ENCODE results near the gene LRPAP1.
"Not testable (repeated sequence)": the region's sequence is repeated elsewhere in the genome, so short reads cannot be mapped to it uniquely, and the experiment has no call there.

The LRPAP1 gene

DNA sequence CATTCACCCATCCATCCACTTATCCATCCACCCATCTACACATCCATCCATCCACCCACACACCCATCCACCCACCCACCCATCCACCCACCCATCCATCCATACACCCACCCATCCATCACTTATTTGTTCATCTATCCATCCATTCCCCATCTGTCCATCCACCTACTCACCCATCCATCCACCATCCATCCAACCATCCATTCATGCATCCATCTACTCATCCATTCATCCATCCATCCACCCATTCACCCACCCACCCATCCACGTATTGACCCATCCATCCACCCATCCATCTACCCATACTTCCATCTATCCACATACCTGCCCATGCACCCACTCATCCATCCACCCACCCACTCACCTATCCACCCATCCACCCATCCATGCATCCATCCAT is 28.2 kb upstream of the LRPAP1 start:
- DNase-seq, result not testable (repeated sequence)

DNA sequence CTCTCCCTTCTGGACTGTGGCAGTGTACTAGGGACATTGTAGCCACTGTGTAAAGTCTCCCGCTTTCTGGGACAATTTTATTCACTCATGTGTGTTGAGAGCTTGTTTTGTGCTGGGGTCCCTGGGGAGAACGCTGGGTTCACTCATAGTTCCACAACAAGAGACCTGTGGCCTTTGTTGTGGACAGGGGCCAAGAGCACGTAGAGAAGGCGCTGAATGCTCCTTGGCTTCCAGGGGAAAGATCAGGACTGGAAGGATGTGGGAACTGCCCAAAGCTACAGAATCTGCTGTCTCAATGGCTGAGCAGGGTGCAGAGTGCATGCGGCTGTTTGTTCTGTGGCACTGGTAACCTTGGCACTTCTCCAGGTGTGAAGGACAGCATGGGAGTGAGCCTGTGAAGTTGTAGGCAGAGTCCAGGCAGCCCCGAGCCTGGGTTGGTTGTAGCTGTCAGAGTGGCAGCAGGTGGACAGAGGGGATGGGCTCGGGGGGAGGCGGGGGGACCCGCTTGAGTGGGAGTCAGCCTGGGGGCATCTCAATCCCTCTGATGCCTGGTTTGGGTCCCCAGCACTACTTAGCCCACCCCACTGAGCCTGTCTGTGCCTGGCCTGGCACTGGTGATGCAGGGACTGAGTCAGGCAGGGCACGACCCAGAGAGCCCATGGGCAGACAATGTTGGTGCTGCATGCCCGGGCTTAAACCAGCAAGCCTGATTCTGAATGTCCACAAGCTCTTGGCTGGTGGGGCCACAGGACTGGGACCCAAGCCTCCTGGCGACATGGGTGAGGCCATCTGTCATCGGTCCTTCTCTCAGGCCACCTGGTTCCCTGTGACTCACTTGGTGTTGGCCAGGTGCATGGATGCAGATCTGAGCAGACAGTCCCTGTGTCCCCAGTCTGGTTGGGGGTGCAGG is 27.4 kb upstream of the LRPAP1 start:
- DNase-seq, result not testable (repeated sequence)

DNA sequence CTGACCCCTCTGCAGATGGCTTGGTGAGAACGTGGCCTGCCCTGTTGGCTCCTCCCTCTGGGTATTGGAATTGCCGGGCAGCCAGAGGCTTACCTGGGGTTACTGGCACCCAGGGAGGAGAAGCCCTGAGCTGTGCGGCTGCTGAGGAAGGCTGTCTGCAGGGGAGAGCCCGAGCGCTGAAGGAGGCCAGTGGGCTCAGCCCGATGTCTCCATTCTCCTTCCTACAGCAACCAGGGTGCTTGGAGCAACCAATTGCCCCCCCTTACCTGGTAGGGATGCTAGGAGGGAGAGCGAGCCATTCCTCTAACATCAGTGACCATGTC is 26.3 kb upstream of the LRPAP1 start:
- not testable (repeated sequence) for DNase-seq

DNA sequence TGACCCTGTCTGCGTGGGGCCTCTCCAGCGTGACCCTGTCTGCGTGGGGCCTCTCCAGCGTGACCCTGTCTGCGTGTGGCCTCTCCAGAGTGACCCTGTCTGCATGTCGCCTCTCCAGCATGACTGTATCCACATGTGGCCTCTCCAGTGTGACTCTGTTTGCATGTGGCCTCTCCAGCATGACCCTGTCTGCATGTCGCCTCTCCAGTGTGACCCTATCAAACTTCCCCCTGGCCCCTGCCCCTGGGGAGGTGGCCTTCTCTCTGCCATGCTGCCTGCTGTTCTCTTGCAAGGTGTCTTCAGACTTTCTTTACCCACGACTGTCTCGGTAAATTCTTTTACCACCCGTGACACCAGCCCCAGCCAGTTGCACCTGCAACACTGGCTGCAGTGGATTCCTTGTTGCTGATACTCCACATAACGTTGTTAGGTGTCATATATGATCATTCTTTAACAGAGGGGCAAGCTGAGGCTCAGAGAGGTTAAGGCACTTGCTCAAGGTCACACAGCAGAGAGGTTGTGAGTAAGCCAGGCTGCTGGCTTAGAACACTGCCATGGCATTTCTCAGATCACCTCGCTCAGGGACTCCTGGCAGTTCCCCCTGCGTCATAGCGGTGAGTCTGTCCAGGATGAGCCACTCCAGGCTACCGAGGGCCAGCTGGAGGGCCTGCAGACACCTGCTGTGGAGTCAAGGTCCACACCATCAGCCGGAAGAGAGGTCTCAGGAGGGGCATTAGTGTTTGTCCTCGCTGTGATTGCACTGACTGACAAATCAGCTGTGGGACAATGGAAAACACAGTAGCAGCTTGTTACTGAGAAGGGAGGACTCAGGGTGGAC is 25.7 kb upstream of the LRPAP1 start:
- not testable (repeated sequence) for DNase-seq

DNA sequence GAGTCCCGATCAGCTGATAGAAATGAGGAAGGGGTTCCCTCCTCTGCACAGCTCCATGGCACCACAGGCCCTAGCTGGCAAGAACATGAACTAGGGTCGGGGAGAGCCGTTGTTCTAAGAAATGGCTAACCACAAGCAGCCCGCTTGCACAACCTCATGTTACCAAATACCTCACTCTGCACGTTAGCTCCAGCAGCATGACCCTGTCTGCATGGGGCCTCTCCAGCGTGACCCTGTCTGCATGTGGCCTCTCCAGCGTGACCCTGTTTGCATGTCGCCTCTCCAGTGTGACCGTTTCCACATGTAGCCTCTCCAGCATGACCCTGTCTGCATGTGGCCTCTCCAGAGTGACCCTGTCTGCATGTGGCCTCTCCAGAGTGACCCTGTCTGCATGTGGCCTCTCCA is 24.9 kb upstream of the LRPAP1 start:
- not testable (repeated sequence) for DNase-seq

DNA sequence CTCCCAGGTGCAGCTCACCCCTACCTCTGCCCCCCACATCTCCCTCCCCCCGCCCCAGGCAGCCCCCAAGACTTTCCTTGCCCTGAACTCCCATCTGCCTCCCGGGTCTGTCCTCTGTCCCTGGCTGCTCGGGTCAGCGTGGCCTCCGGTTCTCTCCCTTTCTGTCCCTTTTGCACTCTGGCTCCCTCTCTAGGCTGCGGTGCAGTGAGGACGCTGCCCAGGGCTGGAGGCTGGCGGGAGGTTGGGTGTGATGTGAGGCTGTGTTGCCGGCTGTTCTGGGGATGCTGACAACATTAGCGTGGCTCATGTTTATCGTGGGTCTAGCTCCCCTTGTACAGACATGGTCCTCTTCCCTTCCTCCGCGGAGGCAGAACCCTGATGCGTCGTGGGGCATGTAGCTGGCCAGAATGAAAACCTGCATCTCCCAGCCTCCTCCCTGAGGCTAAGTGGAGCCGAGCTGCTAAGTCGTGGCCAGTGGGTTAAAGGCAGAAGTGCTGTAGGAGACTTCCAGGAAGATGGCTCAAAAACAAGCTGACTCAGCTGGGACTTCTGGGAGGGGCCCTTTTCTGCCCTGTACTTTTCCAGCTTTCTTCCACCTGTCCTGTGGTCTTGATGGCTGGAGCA is 24.1 kb upstream of the LRPAP1 start:
- DNase-seq, result not testable (repeated sequence)

DNA sequence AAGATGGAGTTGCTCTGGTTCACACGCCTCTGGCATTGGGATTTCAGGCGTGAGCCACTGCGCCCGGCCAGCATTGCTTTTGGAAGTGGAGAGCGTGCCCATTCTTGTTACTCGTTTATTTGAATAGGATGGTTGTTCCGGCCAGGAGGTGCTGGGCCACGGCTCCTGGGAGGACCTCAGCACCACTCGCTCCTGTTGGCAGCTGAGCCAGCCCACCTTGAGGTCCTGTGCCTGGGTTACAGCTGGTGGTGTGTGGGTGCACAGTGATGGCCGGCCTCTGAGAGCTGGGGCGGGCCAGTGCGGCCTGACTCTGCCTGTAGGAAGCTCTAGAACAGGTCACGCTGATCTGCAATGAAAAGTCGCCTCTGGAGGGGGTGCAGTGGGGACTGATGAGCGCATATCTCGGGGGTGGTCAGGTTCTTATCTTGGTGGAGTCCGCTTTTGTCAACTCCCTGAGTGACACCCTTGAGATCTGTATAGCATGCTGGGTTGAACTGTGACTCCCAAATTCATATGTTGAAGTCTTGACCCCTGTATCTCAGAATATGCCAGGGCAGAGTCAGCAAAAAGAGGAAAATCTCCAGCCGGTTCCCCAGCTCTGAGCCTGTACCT is 23.3 kb upstream of the LRPAP1 start:
- DNase-seq, result not testable (repeated sequence)

DNA sequence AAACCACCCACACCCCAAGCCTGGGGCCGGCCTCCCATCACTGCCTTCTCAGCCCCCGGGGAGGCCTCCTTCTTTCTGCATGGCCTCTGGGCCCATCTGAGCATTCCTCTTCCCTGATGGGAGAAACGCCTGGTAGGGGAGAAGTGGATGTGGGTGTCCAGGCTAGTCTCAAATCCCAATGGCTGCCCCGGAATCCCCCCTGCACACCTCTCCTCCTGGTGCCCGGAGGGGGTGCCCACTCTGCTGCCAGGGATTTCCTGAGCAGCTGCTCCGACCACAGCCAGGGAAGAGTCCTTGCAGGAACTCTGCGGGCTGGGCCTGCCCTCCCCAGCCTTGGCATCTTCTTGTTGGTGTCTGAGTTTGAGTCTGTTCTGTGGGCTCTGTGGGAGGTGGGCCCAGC is 19.1 kb upstream of the LRPAP1 start:
- DNase-seq, result not testable (repeated sequence)

DNA sequence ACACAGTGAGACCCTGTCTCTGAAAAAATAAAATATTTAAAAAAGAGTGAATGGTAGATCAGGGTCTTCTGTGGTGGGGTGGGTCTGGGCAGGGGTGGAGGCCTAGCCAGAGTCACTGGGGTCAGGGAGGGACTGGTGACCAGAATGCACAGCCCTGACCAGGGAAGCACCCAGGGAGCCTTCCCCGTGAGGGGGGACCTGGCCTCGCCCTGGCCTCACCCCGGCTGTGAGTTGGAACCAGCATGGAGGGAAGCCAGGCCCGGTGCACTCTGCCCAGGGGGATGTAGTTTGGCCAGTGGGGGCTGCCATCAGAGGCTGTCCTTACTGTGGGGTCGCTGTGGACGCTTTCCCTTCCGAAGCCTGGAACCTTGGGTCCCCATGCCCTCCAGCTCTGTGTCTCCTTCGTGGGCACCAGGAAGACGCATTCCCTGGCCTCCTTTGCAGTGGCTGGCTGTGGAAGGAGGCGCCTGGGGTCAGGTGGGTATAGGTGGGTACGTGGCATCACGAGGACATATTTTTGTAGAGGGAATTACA is 18.6 kb upstream of the LRPAP1 start:
- DNase-seq, result not testable (repeated sequence)

DNA sequence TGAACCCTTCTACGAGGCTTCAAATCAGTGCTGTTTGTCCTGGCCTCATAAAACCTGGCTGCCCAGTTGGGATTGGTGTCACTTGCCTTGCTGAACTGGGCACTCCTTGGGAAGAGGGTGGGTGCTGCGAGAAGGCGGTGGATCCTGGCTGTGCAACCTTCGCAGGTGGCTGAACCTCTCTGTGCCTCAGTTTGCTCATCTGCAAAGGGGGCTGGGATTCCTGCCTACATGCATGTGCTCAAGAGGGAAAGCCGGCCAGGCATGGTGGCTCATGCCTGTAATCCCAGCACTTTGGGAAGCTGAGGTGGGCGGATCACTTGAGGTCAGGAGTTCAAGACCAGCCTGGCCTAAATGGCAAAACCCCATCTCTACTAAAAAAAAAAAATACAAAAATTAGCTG is 17.8 kb upstream of the LRPAP1 start:
- not testable (repeated sequence) for DNase-seq

DNA sequence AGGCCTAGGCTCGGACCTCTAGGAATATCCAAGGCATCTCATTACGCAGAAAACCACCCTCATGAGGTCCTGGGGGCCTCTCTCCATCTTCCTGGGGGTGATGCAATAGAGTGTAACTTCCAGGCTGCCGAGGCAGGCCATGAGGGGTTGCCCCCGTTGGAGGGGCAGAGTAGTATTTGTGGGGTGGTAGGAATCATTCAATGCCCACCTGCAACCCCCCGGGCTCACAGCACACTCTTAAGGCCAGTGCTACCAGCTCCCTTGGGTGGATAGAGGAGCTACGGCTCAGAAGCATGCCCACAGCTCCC is 17.4 kb upstream of the LRPAP1 start:
- DNase-seq, result not testable (repeated sequence)

DNA sequence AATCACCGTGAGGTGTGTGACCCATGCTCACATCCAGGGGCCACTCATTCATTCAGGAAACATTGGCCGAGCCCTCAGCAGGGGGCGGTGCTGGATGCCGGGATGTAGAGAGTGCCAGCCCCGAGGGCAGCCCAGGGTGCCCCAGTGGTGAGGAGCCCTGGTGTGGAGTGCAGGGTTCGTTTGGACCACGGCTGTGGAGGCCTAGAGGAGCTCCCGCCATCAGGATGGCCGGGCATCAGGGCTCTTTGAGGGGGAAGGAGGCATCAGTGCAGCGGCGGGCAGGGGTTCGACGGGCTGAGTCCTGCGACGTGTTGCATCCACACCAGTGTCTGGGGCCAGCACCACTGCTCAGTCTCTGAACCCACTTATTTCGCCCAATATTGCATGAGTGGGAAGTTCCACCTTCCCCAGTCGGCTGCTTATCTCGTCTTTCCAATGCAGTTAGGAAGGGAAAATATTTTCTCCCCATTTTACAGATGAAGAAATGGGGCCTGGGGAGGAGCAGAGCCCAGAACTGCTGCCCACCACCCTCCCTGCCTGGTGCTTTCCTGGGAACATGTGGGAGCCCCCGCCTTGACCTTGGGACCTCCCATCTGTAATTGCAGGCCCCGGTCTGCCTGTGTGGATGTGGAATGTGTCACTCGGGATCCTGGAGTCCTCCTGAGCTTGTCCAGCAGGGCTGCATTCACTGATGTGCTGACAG is 16.9 kb upstream of the LRPAP1 start:
- DNase-seq, result not testable (repeated sequence)

DNA sequence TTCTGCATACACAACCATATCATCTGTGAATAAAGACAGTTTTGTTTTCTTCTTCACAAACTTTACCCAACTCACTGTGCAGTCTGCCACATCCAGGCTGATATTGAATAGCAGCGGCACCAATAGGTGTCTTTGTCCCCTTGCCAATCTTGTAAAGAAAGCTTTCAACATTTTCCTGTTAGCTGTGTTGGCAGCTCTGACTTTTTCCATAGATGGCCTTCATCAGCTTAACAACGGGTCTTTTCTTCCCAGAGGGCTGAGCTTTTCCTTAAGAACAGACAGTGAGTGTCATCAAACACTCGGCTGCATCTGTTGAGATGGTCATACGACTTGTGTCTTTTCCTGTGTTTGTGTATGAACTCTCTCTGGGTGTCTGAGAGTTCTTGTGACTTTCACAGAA is 14.5 kb upstream of the LRPAP1 start:
- DNase-seq, result not testable (repeated sequence)

DNA sequence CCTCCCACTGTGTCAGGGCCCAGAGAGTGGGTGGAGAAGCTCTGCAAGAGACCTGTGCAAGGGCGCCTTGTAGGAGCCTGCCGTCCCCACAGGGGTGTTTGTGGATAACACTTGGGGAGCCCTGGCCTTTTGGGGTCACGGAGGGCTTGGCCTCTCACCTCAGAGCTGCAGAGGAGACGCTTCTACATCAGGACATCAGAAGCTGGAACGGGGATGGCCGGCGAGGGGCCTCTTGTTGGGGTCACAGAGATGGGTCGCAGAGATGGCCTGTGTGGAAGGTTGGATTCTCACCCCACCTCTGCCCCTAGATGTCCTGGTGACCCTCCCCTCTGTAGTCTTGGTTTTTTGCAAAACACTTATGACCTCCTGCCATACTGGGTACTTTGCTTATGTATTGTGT is 13.1 kb upstream of the LRPAP1 start:
- DNase-seq, result not testable (repeated sequence)

DNA sequence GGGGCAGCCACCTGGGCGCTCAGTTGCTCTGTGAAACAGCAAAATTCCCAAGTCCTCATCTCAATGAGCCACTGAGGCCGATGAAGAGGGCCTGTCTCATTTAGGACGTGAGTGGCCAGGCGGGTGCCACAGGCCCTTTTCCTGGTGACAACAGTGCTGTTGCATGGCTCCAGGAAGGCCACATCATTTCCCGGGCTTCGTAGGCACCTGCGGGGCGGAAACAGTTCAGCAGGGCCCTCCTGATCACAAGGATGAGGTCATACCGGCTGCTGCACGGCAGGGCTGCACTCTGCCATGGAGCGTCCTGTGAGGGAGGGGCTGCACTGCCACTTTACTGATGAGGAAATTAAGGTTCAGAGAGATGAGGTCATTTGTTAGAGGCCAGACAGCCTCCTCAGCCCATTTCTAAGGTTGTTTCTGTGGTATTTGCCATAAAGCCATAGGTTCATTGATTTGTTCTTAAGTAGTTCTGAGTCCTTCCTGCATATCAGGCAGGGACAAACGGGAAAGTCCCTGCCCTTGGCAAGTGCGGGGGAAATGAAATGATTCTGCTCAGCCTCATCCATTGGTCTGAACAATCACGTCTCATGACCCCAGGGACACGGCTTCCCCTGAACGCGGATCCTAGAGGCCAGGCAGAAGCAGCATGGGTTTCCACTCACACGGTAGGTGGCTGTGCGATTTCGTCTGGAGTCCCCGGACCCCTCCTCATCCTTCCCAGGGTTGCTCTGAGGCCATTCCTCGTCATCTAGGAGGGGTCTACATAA is 12.2 kb upstream of the LRPAP1 start:
- not testable (repeated sequence) for DNase-seq

DNA sequence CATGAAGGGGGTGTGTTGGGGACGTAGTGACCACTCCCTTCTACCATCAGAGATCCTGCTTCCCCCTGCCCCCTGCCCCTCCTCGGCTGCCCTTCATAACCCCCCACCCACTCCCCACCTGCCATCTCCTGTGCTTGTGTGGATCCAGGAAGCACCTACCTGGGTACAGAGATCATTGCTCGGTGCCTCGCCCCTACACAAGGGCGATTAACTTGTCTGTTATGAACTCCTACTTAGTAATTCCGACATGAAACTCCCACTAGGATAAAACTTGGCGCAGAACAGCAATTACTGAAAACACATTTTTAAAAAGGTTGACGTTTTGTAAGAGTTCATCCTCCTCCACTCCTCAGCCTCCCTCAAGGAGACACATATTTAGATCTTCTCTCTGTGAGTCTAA is 11.2 kb upstream of the LRPAP1 start:
- DNase-seq, result not testable (repeated sequence)

DNA sequence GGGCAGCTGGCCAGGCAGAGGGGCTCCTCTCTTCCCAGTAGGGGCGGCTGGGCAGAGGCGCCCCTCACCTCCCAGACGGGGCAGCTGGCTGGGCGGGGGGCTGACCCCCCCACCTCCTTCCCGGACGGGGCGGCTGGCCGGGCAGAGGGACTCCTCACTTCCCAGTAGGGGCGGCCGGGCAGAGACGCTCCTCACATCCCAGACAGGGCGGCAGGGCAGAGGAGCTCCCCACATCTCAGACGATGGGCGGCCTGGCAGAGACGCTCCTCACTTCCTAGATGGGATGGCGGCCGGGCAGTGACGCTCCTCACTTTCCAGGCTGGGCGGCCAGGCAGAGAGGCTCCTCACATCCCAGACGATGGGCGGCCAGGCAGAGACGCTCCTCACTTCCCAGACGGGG is 6.7 kb upstream of the LRPAP1 start:
- DNase-seq, result not testable (repeated sequence)

DNA sequence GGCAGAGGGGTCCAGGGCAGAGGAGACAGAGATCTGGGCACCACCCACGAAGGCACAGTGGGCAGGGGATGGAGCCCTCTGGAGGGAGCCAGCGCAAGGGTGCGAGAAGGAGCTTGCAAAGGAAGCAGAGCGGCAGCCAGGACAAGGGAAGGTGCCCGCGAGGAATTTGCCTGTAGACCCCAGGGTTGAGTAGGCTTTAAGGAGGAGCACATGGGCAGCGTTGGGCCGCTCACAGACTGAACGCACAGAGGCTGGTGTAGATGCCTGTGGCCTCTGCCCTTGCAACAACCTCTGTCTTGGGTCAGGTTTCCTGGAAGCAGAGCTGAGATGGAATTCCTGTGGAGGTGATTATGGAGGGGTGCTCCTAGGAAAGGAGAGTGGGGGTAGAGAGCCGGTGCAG is 3.6 kb upstream of the LRPAP1 start:
- not testable (repeated sequence) for DNase-seq

DNA sequence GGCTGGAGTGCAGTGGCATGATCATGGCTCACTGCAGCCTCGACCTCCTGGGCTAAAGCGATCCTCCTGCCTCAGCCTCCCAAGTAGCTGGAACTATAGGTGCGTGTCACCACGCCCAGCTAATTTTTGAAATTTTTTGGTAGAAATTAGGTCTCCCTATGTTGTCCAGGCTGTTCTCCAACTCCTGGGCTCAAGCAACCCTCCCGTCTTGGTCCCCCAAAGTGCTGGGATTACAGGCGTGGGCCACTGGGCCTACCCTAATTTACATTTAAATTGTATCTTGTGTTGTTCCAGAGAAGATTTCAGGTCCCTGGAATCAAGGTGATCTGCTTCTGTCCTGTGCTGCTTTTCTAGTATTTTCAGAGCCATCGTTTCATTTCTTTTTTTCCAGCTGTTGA is 1.2 kb upstream of the LRPAP1 start:
- DNase-seq, result no peak

DNA sequence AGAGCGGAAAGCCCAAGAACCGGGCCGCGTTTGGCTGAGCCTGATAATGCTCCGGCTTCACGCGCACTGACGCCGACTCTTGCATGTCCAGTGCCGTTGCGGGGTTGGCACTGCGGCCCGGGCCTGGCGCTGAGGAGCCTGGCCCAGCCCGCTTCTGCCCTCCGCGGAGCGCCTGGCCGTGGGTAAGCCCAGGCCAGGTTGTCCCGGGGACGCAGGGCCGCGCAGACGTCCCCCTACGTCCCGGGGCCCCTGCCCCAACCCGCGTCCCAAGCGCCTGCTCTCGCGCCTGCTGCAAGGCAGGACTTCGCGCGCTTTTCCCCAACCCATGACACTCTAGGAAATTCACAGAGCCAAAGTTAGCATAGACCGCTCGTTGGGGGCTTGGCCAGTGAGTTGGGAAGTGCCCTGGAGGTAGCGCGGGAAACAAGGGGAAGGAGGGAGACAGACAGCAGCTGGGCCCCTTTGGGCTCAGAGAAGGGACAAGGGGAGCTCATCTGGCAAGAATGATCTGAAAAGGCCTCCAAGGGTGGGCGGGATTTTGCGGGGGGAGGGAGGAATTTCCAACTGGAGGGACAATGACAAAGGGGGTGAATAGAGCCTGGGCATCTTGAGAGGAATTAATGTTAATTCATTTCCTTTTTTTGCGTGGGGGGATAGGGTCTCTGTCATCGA is 665 bp upstream of the LRPAP1 start:
- no peak for DNase-seq

DNA sequence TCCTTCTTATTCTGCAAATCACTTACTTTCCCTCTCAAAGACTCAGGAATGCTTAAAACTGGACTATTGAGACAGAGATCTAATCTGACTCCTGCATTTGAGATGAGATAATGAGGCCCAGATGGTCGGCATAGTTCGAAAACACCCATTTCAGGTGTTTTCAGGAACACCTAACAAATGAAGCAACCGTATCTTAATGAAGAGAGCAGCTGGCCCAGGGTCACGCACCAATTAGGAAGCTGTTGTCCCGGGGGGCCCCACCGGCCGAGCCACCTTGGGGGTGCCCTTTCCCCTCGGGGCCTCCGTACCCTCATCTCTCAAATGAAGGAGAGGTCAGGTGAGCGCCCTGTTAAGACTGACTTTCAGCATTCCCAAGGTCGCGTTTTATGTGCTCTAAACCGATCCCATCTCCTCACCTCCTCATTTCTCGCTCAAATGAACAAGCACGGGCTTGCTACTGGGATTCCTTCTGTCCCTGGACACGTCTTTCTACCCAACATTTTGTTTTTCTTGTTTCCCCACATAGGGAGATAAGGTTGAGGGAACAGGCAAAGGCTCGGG is 824 bp downstream of the LRPAP1 start:
- no peak for DNase-seq

All from activated CD8-positive, alpha-beta memory T cell treated with anti-CD3 and anti-CD28 coated beads, Interleukin-2, amount 50 U/mL, for 48 hours (primary cell).